ENCODE results near the gene CASK.

- TF ChIP-seq EZH2 (IDR thresholded peaks at IDR 0.05; ENCODE audit: borderline replicate concordance) (no peak), CTCF (IDR thresholded peaks at IDR 0.05; ENCODE audit: poor library complexity) (no peak), EZH2phosphoT487 (IDR thresholded peaks at IDR 0.05; ENCODE audit: low read depth, severe bottlenecking, unreplicated experiment) (no peak)
Measured at GRCh38 chrX:41664908-41665307, 258.4 kb downstream of the CASK start.
